ENCODE results near the gene LRRC8D.

- TF ChIP-seq CTCF (IDR thresholded peaks at IDR 0.05), result no peak
- no peak for TF ChIP-seq POLR2A (IDR thresholded peaks at IDR 0.05)
These were observed 40.1 kb upstream of the LRRC8D start for GRCh38 chr1:89780721-89781120.

Measured in ovary (tissue), 3 donors.